ENCODE measurements around the gene TMEM183A.

Gene TMEM183A

GRCh38 chr1:203073469-203073868 lies 66.3 kb downstream of the TMEM183A start:
- DNase-seq, result no peak

Measured in activated naive CD4-positive, alpha-beta T cell treated with anti-CD3 and anti-CD28 coated beads, Interleukin-2, amount 50 U/mL, for 16 hours (primary cell).